Muscle layer of duodenum (tissue), 2 donors: ENCODE results near the gene SSBP3.
"Not testable (repeated sequence)": the region's sequence is repeated elsewhere in the genome, so short reads cannot be mapped to it uniquely, and the experiment has no call there.

Source experiments
- H3K27ac ChIP-seq: one replicate; pipeline ENCODE4 v1.7.0; 2013; ENCODE audit warnings: mild to moderate bottlenecking, low read length
- H3K27me3 ChIP-seq: one replicate; pipeline ENCODE4 v1.7.0; 2013; ENCODE audit warnings: low read depth, mild to moderate bottlenecking, control low read depth, low read length
- H3K36me3 ChIP-seq, 2 donors: one replicate each; pipeline ENCODE4 v1.7.0; 2013; ENCODE audit warnings: low read length in 2 of 2, control low read depth in 1 of 2, mild to moderate bottlenecking in 1 of 2; ENCODE audit not compliant: insufficient read depth in 2 of 2, control insufficient read depth in 1 of 2
- H3K4me1 ChIP-seq, 2 donors: one replicate each; pipeline ENCODE4 v1.7.0; 2013; ENCODE audit warnings: low read length in 2 of 2, mild to moderate bottlenecking in 2 of 2, control low read depth in 1 of 2, moderate library complexity in 1 of 2; ENCODE audit not compliant: insufficient read depth in 2 of 2, control insufficient read depth in 1 of 2
- H3K4me3 ChIP-seq, 2 donors: one replicate each; pipeline ENCODE4 v1.7.0; 2013; ENCODE audit warnings: low read length in 2 of 2, low read depth in 1 of 2, mild to moderate bottlenecking in 1 of 2
- H3K9me3 ChIP-seq, 2 donors: one replicate each; pipeline ENCODE4 v1.7.0; 2013; ENCODE audit warnings: low read length in 2 of 2, control low read depth in 1 of 2, mild to moderate bottlenecking in 1 of 2; ENCODE audit not compliant: control insufficient read depth in 1 of 2
- donor health status: healthy.

The SSBP3 gene

DNA sequence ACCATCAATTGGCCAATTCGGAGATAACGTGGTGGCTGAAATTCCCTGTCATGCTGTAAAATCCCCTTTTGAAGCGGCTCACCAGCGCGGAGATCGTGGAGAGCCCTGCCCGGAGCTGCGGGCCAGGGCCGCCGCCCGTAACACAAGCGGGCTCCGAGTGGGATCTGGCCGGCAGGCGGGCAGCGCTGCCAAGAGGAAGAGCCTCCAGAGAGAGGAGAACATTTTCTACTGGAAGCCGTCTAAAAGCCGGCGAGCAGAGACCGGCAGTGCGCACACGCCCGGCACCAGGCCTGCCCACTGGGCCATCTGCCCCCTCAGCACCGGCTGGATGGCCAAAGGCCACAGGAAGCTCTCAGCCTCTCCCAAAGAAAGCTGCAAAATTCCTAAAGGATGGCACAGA is 15.5 kb downstream of the SSBP3 start:
- peaks cover 0 to 15% of the 10 kb centered on the region in 2 donors for H3K4me1 ChIP-seq
- peaks cover 23 to 27% of the 10 kb centered on the region in 2 donors for H3K36me3 ChIP-seq
- H3K4me3 ChIP-seq = no peak overlapping the region
- no peaks in the 10 kb centered on the region for H3K27me3 ChIP-seq
- no peak overlapping the region for H3K27ac ChIP-seq
- no peaks in the 10 kb centered on the region for H3K9me3 ChIP-seq

- Histone ChIP-seq H3K36me3 (peaks cover 19 to 21% of the 10 kb centered on the region in 2 donors), H3K4me1 (peaks cover 0 to 25% of the 10 kb centered on the region in 2 donors)
Measured at GRCh38 chr1:54389608-54390007, 16.6 kb downstream of the SSBP3 start.

DNA sequence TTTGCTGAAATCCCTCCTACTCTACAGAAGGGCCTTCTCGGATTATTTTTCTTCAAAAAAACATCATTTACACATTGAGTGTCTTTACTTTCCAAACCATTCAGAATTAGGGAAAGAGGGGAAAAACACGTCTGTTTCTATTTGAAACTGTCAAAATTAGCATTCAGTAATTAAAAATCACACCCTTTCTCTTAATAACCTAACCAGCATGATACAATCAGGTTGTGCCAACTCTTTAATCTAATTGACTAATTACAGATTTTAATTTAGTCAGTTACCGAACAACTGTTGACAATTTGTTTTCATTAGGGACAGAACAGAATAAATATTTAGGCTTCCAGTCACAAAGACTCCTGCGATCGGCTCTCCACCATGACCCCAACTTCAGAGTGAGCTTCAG is 18.8 kb downstream of the SSBP3 start:
- Histone ChIP-seq H3K4me1 (peaks cover 0 to 29% of the 10 kb centered on the region in 2 donors), H3K27me3 (no peaks in the 10 kb centered on the region), H3K4me3 (no peak overlapping the region), H3K9me3 (no peaks in the 10 kb centered on the region), H3K27ac (no peak overlapping the region), H3K36me3 (peaks cover 9 to 18% of the 10 kb centered on the region in 2 donors)

More at GRCh38 chr1:54389608-54390007, 16.6 kb downstream of the SSBP3 start:
- not testable (repeated sequence) for H3K4me3 ChIP-seq, H3K27me3 ChIP-seq, H3K9me3 ChIP-seq, H3K27ac ChIP-seq

DNA sequence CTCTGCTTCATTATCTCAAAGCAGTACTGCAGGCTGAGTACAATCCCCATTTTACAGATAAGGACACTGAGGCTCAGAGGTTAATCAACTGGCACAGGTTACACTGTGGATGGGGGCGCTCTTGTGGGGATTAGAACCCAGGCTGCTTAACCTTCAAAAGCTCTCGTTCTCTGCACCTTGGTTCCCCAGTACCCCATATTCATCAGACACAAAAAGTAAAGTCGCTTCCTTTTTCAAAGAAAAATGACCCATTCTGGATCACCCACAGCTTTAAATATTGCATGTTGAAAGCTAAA is 20.5 kb downstream of the SSBP3 start:
- Histone ChIP-seq H3K36me3 (peaks cover 3 to 6% of the 10 kb centered on the region in 2 donors), H3K9me3 (no peaks in the 10 kb centered on the region), H3K4me3 (no peak overlapping the region), H3K4me1 (peaks cover 0 to 30% of the 10 kb centered on the region in 2 donors), H3K27ac (peak overlapping the region; percentile 71), H3K27me3 (no peaks in the 10 kb centered on the region)

GRCh38 chr1:54384918-54385726 is 21.1 kb downstream of the SSBP3 start:
- Histone ChIP-seq H3K36me3 (peaks cover 0 to 6% of the 10 kb centered on the region in 2 donors), H3K4me3 (no peak overlapping the region), H3K27me3 (no peaks in the 10 kb centered on the region), H3K4me1 (peaks cover 3 to 35% of the 10 kb centered on the region in 2 donors), H3K9me3 (no peaks in the 10 kb centered on the region), H3K27ac (peak overlapping the region; percentile 71)

DNA sequence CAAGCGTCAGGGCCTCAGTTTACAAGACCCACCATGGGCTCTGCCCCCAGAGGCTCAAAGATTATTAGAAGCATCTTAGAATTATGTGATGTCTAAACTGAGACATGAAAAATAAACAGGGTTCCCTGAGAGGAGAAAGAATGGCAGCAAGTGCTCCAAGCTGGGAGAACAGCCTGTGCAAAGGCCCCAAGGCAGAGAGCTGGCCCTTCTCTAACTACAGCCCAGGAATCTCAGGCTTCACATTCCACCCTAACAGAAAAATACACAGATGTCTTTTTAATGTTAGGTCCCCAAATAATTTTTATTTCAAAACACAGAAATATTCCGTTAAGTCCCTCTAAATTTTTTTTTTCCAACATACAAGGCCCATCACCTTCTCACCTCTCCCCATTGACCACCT is 21.7 kb downstream of the SSBP3 start:
- H3K27ac ChIP-seq = peak overlapping the region; percentile 71
- H3K4me3 ChIP-seq = no peak overlapping the region
- H3K27me3 ChIP-seq = no peaks in the 10 kb centered on the region
- no peaks in the 10 kb centered on the region for H3K9me3 ChIP-seq
- peaks cover 0 to 6% of the 10 kb centered on the region in 2 donors for H3K36me3 ChIP-seq
- H3K4me1 ChIP-seq = peaks cover 3 to 42% of the 10 kb centered on the region in 2 donors

DNA sequence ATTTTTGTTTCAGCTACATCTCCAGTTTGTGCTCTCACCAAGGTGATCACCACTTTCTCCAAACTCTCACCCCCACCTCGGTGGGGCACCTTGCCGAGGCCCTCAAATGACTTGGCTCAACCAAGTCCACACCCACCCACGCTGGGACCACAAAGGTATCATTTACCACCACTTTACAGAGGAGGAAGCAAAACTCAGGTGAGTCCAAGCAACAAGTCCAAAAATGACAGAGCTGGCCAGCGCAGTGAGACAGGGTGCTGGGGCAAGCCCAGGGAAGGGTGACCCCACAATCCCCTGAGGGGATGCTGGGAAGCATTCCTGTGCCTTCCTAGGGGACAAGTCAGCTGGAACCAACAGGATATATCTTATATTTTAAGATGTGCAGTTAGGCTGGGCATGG is 24.7 kb downstream of the SSBP3 start:
- H3K9me3 ChIP-seq = no peaks in the 10 kb centered on the region
- H3K4me3 ChIP-seq = no peak overlapping the region
- peaks cover 7 to 42% of the 10 kb centered on the region in 2 donors for H3K4me1 ChIP-seq
- H3K27ac ChIP-seq = no peak overlapping the region
- H3K27me3 ChIP-seq = no peaks in the 10 kb centered on the region
- no peaks in the 10 kb centered on the region for H3K36me3 ChIP-seq

DNA sequence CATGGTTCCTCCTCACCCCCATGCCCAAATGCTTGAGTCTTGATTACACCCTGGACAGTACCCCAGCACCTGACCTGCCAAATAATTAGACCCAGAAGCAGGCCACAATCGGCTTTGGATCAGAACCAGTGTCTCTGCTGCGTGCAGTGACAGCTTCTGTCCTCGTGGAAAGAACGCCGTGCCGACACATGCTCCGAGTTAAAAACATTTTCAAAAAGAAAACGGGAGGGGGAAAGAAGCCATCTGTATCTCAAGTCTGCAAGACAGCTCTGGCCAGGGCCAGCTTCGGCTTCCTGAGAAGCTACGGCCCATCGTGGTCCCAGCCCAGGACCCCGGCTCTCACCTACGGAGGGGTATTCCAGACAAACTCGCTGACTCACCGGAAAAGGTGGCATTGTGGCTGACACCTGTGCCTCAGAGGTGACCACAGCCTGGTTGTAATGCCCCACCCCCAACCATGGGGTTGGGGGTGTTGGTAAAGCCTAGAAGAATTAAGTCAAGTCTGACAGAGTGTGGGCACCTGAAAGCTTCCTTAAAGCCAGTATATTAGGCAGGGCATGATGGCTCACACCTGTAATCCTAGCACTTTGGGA is 25.8 kb downstream of the SSBP3 start:
- H3K9me3 ChIP-seq = no peaks in the 10 kb centered on the region
- H3K27me3 ChIP-seq = no peaks in the 10 kb centered on the region
- no peaks in the 10 kb centered on the region for H3K36me3 ChIP-seq
- H3K4me1 ChIP-seq = peaks cover 7 to 32% of the 10 kb centered on the region in 2 donors
- H3K27ac ChIP-seq = no peak overlapping the region
- no peak overlapping the region for H3K4me3 ChIP-seq

GRCh38 chr1:54379555-54380289 is 26.5 kb downstream of the SSBP3 start:
- peaks cover 7 to 31% of the 10 kb centered on the region in 2 donors for H3K4me1 ChIP-seq
- H3K9me3 ChIP-seq = no peaks in the 10 kb centered on the region
- H3K27ac ChIP-seq = no peak overlapping the region
- H3K4me3 ChIP-seq = no peak overlapping the region
- no peaks in the 10 kb centered on the region for H3K36me3 ChIP-seq
- no peaks in the 10 kb centered on the region for H3K27me3 ChIP-seq

GRCh38 chr1:54378874-54379554 is 27.2 kb downstream of the SSBP3 start:
- no peak overlapping the region for H3K27ac ChIP-seq

More at GRCh38 chr1:54378874-54379554, 27.2 kb downstream of the SSBP3 start:
- H3K36me3 ChIP-seq = no peaks in the 10 kb centered on the region
- no peaks in the 10 kb centered on the region for H3K9me3 ChIP-seq
- H3K27me3 ChIP-seq = no peaks in the 10 kb centered on the region
- H3K4me3 ChIP-seq = no peak overlapping the region
- peaks cover 7 to 32% of the 10 kb centered on the region in 2 donors for H3K4me1 ChIP-seq
